IPS-18a (cell line): Measurements from ENCODE around the gene BEND2.

Source experiments
- H3K27ac ChIP-seq: one replicate; pipeline ENCODE4 v1.5.1; 2013; ENCODE audit warnings: low read length
- H3K27me3 ChIP-seq: one replicate; pipeline ENCODE4 v1.6.1; 2013; ENCODE audit warnings: mild to moderate bottlenecking, low read length; ENCODE audit not compliant: control insufficient read depth, insufficient read depth
- H3K36me3 ChIP-seq: one replicate; pipeline ENCODE4 v1.6.1; 2013; ENCODE audit warnings: low read depth, low read length; ENCODE audit not compliant: control insufficient read depth
- H3K4me1 ChIP-seq: one replicate; pipeline ENCODE4 v1.6.1; 2013; ENCODE audit warnings: low read depth, low read length; ENCODE audit not compliant: control insufficient read depth
- H3K4me3 ChIP-seq: one replicate; pipeline ENCODE4 v1.5.1; 2013; ENCODE audit warnings: low read length
- H3K9ac ChIP-seq: one replicate; pipeline ENCODE4 v1.6.1; 2013; ENCODE audit warnings: mild to moderate bottlenecking, low read length, moderate library complexity
- H3K9me3 ChIP-seq: one replicate; pipeline ENCODE4 v1.6.1; 2013; ENCODE audit warnings: low read depth, low read length; ENCODE audit not compliant: control insufficient read depth

The BEND2 gene

DNA sequence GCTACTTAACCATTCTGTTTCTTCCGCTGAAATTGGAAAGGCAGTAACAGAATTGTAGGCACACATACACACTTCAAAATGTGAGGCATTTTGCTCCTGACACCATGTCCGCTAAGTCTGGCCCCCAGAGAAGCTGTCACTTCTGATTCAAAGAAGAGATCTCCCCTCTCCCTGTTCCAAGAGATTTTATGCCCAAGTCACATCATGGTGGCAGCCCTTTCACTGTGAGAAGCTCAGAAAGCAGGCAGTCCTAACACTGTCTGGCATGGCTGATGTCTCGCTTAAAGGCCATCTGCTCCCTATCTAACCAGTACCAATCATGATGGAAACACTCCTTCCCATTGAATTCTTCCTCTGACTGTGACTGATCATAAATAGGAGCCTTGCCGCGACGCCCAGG, 83.9 kb downstream of the BEND2 start:
- Histone ChIP-seq H3K4me1 (no peaks in the 10 kb centered on the region), H3K9ac (no peak overlapping the region), H3K27ac (no peak overlapping the region), H3K4me3 (no peak overlapping the region), H3K27me3 (no peaks in the 10 kb centered on the region), H3K9me3 (peaks cover 4% of the 10 kb centered on the region), H3K36me3 (no peaks in the 10 kb centered on the region)

- Histone ChIP-seq H3K4me1 (no peaks in the 10 kb centered on the region), H3K9ac (no peak overlapping the region), H3K4me3 (no peak overlapping the region), H3K36me3 (no peaks in the 10 kb centered on the region), H3K27ac (no peak overlapping the region), H3K27me3 (no peaks in the 10 kb centered on the region), H3K9me3 (peaks cover 9% of the 10 kb centered on the region)
Measured at GRCh38 chrX:18133605-18134004, 87.1 kb downstream of the BEND2 start.

- Histone ChIP-seq H3K4me3 (no peak overlapping the region), H3K27ac (no peak overlapping the region), H3K9me3 (peaks cover 9% of the 10 kb centered on the region), H3K27me3 (no peaks in the 10 kb centered on the region), H3K4me1 (no peaks in the 10 kb centered on the region), H3K36me3 (no peaks in the 10 kb centered on the region), H3K9ac (no peak overlapping the region)
Measured at GRCh38 chrX:18129690-18130089, 91.0 kb downstream of the BEND2 start.

DNA sequence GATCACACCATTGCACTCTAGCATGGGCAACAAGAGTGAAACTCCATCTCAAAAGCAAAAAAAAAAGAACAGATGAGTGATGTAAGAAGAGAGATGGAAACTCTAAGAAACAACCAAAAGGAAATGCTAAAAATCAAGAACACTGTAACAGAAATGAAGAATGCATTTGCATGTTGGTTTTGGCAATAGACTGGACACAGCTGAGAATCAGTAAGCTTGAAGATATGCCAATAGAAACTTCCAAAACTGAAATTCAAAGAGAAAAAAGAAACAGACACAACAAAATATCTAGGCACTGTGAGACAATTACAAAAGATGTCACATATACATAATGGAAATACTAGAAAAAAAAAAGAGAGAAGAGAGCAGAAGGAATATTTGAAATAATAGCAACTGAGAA, 93.7 kb downstream of the BEND2 start:
- H3K9me3 ChIP-seq: peaks cover 9% of the 10 kb centered on the region
- no peak overlapping the region for H3K4me3 ChIP-seq
- no peaks in the 10 kb centered on the region for H3K27me3 ChIP-seq
- H3K27ac ChIP-seq: no peak overlapping the region
- no peak overlapping the region for H3K9ac ChIP-seq
- no peaks in the 10 kb centered on the region for H3K4me1 ChIP-seq
- H3K36me3 ChIP-seq: no peaks in the 10 kb centered on the region

- H3K4me1 ChIP-seq: no peaks in the 10 kb centered on the region
- no peak overlapping the region for H3K27ac ChIP-seq
- peaks cover 7% of the 10 kb centered on the region for H3K9me3 ChIP-seq
- H3K9ac ChIP-seq: no peak overlapping the region
- H3K27me3 ChIP-seq: no peaks in the 10 kb centered on the region
- no peaks in the 10 kb centered on the region for H3K36me3 ChIP-seq
- H3K4me3 ChIP-seq: no peak overlapping the region
Measured at GRCh38 chrX:18119856-18120255, 100.8 kb downstream of the BEND2 start.
